Activated CD4-positive, CD25-positive, alpha-beta regulatory T cell treated with anti-CD3 and anti-CD28 coated beads, Interleukin-2, amount 50 U/mL, for 72 hours (primary cell): ENCODE measurements around the gene MVB12B.

ENCODE experiments used
- DNase-seq: peaks from one replicate; pipeline ENCODE4 v3.0.0; 2021

MVB12B gene

DNA sequence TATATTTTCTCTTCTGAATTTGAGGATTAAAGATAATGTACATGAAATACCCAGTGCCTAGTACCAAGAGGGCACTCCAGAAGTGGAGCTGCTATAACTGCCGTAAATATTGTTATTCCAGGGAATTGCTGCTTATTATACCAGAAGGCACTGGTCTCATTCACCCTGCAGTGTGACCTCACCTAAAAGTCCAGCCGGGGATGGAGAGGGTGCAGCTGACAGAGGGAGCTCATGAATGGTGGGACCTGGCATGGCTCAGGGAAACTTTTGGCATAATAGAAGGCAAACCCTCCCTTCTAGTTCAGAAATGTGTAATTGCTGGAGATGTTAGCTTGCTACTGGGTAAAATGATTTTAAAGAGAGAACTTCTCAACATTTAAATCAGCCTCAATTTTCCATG, 108.5 kb downstream of the MVB12B start:
- no peak for DNase-seq

DNA sequence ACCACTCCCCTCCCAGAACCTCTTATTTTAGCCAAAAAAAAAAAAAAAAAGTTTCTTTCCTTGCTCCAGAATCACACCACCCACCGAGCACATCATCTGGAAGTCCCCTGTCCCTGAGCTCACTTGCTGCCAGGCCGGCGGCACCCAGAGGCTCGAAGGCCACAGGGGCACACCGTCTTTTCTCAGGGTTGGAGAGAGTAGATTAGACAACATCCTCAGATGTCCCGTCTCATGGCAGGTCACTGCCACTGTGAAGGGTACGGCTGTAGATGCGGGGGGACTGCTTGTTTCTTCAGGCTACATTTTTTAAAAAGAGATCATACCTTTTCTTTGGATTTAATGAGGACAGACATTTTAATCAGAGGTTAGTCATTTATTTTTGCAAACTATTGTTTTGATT, 109.0 kb downstream of the MVB12B start:
- DNase-seq: no peak

DNA sequence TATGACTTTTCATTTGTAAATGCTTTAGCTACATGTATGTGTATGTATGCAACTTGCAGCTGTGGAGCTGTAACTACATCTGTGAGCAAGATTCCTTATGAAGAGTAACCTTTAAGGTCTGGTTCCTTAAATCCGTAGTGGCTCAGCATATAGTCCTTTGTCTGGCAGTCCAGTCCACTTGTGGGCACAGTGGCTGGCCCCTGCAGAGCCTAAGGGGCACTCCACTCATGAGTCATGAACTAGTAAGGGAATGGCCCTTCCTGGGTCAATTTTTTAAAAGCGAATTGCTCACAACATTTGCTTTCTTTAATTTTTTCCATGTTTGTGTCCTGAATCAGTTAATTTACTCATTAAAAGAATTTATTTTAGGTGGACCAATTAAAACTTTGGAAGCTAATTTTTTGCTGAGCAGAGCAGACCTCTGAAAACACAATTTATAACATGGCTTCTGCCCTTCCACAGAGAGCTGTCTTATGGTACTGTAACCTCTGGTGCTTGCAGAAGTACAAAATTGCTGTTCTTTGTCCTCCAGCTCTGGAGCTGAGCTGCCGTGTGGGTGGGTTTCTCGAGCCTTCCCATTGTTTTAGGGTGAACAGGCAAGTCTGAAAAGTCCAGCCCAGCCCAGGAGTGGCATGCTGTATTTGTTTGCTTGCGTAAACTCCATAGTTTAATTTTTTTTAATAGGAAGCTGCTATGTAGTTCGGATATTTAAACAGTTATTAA, 110.1 kb downstream of the MVB12B start:
- no peak for DNase-seq

DNA sequence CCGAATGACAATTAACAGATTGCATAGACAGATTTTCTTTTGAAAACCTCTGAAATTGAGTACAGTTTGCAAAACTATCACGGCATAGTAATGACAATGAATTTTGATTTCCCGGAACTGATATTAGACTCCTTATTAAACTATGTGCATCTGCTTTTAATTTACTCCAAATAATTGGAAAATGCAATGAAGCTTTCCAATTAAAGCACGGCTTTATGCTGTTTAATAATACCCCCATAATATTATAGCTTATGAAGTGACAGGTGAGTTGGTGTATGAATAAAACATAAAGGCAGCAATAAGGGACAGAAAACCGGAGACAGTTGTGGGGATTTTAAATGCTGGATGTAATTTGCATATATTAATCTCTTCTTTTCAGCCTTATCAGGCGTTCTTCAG, 110.6 kb downstream of the MVB12B start:
- no peak for DNase-seq

DNA sequence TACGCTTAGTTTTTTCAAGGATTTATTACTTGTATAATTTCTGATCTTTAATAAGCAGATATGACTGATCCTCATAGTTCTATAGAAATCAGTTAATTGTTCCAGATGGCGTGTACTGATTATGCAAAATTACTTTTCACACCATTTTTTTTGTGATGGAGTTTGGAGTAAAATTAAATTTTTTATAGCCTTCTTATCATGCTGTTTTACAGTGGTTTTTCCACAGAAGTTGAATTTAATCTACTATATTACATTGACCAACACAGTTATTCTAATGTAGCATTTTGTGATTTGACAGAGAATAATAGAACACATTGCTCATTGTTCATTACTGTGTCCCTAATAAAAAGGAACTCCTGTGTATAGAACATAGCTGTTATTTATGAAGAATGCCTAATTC, 111.1 kb downstream of the MVB12B start:
- DNase-seq: no peak

DNA sequence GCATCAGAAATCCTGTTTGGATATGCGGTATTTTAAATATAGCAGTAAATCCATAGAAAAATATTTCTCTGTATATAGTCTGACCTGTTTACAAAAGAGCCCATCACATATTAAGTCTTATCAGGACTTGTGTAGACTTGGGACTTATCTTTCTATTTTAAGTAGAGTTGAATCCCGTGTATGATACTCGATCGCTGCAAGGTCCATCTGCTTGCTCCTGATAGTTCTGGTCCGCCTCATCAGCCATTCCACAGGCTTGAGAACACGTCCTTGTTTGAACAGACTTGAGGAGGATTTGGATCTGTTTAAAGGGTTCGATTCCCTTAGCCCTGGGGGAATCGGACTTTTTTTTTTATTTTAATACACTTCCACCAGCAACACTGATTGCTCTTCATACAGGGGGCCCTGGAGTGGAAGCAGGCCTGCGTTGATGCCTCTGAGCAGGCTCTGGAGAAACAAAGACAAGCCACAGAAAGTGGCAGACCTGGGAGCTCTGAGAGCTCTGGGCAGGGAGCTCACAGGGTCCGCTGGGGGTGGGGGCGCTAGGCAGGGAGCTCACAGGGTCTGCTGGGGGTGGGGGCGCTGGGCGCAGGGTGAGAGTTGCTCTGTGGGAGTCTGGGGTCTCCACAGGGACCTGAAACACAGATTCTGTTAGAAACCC, 112.2 kb downstream of the MVB12B start:
- DNase-seq: no peak

GRCh38 chr9:126439402-126439765, 112.8 kb downstream of the MVB12B start:
- no peak for DNase-seq

GRCh38 chr9:126439883-126440653, 113.4 kb downstream of the MVB12B start:
- DNase-seq: no peak

DNA sequence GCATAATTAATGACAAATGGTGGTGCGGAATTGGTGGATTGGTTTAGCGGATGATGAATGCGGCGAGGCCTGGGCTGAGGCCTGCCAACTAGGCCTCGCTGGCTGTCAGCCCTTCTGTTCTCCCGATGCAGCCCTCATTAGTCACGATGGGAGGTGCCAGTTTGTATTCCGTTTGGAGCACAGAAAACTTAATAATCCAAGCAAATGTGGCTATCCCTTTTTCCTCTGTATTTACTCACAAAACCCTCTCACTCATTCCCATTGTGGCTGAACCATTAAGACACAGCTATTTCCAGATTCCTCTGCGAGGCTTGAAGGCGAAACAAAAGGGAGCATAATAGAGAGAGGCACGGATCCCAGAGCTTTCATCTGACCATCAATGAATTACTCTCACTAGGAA, 114.3 kb downstream of the MVB12B start:
- no peak for DNase-seq

DNA sequence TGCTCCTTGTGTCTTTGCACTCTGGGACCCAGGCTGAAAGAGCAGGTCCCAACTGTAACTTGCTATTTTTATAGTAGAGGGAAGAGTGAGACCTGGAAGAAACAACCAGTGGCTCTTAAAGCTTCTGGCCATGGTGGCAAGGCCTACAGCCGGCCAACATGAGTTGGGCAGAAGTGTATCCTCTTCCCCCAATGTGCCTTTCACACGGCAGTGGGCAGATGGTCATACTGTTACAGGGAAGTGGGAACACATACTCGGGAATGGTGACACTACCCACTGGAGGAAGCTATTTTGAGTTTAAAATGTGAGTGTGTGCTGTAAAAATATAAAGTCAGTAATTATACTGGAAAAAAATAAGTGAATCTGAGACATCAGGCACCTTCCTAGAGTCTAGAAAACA, 116.0 kb downstream of the MVB12B start:
- DNase-seq: no peak

GRCh38 chr9:126443144-126443543, 116.5 kb downstream of the MVB12B start:
- no peak for DNase-seq

GRCh38 chr9:126448136-126448535, 121.5 kb downstream of the MVB12B start:
- no peak for DNase-seq

DNA sequence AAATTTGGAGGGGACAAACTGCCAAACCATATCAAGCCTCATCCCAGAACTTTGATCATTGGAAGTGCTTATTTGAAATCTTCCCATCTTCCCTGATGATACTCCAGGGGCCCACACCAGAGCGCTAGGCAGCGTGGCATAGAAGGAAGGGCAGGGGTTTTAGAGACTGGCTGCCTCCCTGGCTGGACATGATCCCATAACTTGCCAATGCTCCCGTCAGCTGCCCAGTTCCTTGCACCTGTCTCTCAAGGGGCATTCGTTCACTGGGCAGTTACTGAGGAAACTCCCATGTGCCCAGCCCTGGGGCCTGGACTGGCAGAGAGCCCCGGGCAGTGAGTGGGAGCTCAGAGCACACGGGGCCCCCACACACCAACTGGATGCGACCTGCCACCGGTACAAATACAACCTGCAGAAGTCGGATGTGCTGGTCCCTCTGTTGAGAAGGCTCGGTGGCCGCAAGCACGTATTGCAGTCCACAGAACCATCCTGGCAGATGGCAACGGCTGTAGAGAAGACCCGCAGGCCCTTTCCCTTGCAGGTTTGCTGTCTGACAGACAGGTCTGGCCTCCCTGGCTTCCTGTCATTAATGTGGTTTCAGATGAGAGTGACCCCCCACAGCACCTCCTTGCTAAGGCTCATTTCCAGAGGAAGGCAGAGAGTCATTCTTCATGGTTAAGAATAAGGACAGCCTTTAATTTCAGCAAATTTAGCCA, 122.4 kb downstream of the MVB12B start:
- DNase-seq: no peak

GRCh38 chr9:126449725-126450667, 123.4 kb downstream of the MVB12B start:
- no peak for DNase-seq

GRCh38 chr9:126450668-126451205, 124.1 kb downstream of the MVB12B start:
- no peak for DNase-seq

DNA sequence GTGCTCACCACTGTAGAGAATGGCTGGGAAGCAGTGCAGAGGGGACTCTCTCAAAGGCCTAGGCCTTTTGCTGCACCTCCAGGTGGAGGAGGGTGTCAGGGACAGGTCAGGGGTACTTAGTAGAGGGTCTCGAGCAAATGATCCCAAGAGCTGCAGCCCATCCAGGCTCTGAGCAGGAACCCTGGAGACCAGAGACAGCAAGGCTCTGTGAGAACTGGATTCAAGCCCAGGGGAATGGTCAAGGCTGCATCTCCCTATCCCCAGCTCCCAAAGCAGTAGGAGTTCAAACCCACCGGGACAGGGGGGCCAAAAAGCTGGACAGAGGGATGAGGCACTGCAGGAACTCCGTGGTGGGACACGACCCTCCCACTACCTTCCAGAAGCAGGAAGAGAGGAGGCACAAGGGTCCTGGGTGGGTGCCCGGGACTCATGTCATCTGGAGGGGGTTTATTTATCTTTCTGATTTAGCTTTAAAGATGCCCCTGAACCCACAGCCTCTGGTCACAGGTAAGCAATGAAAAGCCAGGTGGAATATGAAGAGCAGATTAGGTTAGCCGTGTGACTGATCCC, 124.8 kb downstream of the MVB12B start:
- DNase-seq: no peak

DNA sequence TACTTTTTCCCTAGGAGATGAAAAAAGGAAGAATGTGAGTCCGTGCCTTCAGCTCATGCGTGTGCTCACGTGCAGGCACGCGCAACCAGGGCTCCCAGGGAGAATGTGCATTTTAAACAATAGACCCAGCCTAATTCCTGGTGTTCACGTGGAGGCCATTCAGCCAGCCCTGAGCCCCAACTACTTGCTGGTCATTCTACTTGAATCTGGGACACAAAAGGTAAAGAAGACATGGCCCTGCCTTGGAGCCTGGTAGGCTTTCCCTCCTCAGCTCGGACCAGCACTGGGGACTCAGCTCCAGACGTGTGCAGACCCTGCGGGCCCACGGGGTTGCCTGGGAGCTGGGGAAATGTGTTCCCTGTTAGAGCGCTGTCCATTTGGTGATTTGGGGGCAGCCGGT, 125.5 kb downstream of the MVB12B start:
- no peak for DNase-seq

GRCh38 chr9:126453156-126453963, 126.7 kb downstream of the MVB12B start:
- no peak for DNase-seq

DNA sequence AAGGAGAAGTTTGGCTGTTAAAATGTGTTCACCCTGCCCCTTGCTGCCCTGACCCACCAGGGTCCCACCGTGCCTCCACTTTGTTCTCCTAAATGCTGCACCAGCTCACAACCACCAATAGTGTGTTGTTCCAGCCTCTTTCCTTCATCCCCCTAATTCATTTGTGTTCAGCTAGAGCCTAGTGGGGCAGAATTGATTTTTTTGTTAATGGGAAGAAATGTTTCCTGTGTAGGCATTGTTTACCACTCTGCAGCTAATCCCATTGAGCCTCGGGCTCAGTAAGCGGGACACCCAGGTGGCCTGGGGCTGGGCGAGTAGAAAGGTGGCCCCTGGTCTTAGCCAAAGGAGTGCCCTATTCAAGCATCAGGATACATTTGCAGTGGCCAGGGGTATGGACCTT, 127.6 kb downstream of the MVB12B start:
- DNase-seq: no peak

DNA sequence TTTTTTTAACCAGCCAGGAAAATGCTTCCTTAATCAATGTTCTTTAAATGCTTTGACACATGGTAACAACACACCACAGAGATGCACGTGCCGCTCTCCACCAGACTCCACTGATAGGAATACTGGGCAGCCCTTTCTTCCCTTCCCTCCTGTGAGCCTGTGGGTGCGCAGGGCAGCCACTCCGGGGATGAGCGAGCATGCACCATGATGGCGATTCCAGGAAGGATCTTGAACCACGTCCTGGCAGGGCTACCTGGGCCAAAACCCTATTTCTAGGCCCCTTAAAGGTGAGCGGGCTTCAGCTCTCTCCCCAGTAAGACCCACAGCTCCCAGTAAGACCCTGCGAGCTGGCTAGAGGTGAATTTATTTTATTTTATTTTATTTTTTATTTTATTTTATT, 128.2 kb downstream of the MVB12B start:
- no peak for DNase-seq
